Kidney (tissue), 14 donors: ENCODE results near the gene ITPKB. TPM values are rescaled to one million over a fixed set of nuclear protein-coding genes. Genes with fewer than 3 reads are reported as not detected.

Experiments
- DNase-seq, 5 donors: peaks; one replicate each; pipeline ENCODE4 v3.0.0-alpha.2; 2013 to 2020
- FAIRE-seq: peaks from 2 replicates; lab custom pipeline; 2012; peaks lifted over from hg19 to GRCh38; lab: Jason Lieb, UNC
- H3K27ac ChIP-seq, 2 donors: one replicate each; pipeline ENCODE4 v1.7.0; 2013; ENCODE audit warnings: low read depth in 2 of 2, low read length in 2 of 2, inconsistent platforms in 1 of 2
- H3K27me3 ChIP-seq: one replicate; pipeline ENCODE4 v1.7.1; 2013; ENCODE audit warnings: low read length, inconsistent platforms; ENCODE audit not compliant: control insufficient read depth, insufficient read depth
- H3K36me3 ChIP-seq, 3 donors: one replicate each; pipeline versions ENCODE4 v1.7.0 to v1.7.1; 2013; ENCODE audit warnings: low read length in 3 of 3, control low read depth in 1 of 3, inconsistent platforms in 1 of 3; ENCODE audit not compliant: insufficient read depth in 3 of 3, control insufficient read depth in 2 of 3
- H3K4me1 ChIP-seq, 3 donors: one replicate each; pipeline versions ENCODE4 v1.7.0 to v1.7.1; 2013; ENCODE audit warnings: low read length in 3 of 3, inconsistent platforms in 1 of 3, low read depth in 1 of 3; ENCODE audit not compliant: control insufficient read depth in 2 of 3, insufficient read depth in 2 of 3
- H3K4me3 ChIP-seq, 3 donors: one replicate each; pipeline versions ENCODE4 v1.7.0 to v1.8.1; 2013; ENCODE audit warnings: low read length in 3 of 3, control low read depth in 1 of 3, inconsistent platforms in 1 of 3
- H3K9ac ChIP-seq, 3 donors: one replicate each; pipeline versions ENCODE4 v1.7.0 to v1.7.1; 2013; ENCODE audit warnings: low read length in 3 of 3, control low read depth in 1 of 3, inconsistent platforms in 1 of 3
- H3K9me3 ChIP-seq, 3 donors: one replicate each; pipeline versions ENCODE4 v1.7.0 to v1.7.1; 2013; ENCODE audit warnings: low read length in 3 of 3, control low read depth in 1 of 3, inconsistent platforms in 1 of 3; ENCODE audit not compliant: control insufficient read depth in 2 of 3, insufficient read depth in 1 of 3
- CTCF ChIP-seq: IDR thresholded peaks from 3 replicates; pipeline ENCODE4 v1.5.1; 2012; ENCODE audit warnings: mild to moderate bottlenecking, moderate library complexity, borderline replicate concordance; ENCODE audit not compliant: insufficient read depth; ENCODE audit errors: extremely low read depth
- intact Hi-C: fragments of 100-400 bp; cut with DNase I; formaldehyde crosslinking; loops from one replicate; pipeline ENCODE4 v1.11.1; 2022
- polyA plus RNA-seq: library from polyadenylated mRNA; stranded (reverse); fragments of 350-450 nt; fragmentation: Illumina TruSeq; extraction: RNeasy Lipid Tissue Mini Kit (QIAGEN cat#74804); gene quantifications from one replicate; pipeline ENCODE4 v1.2.3, GENCODE V29; 2014; ENCODE audit warnings: low read depth, low replicate concordance; ENCODE audit not compliant: insufficient read depth
- total RNA-seq: library from RNA; stranded (reverse); fragmentation: NEBNext Ultra II Directional; extraction: Animal tissue kit (Norgen Biotek cat#: 25700); gene quantifications from one replicate; pipeline ENCODE4 v1.2.1, GENCODE V29; 2021
- donor health status: control.
- donor health status: control.
- donor health status: control.
- donor health status: control.
- donor health status: control.
- donor health status: DM: yes; HTN: yes; CAD: no.
- donor health status: Normal renal cell carcinoma (clear cell type).

Gene ITPKB
- total and polyA plus RNA-seq, 2 donors from 2014 or later, result 20.2 to 39.3 TPM

GRCh38 chr1:226710501-226710900 lies 28.6 kb downstream of the ITPKB start:
- Histone ChIP-seq H3K27me3 (no peaks in the 10 kb centered on the region), H3K4me1 (peaks cover 0 to 15% (median 4%) of the 10 kb centered on the region in 3 donors), H3K9me3 (no peaks in the 10 kb centered on the region), H3K36me3 (peaks cover 0 to 4% (median 0%) of the 10 kb centered on the region in 3 donors), H3K4me3 (no peak overlapping the region), H3K27ac (peak overlapping the region in 1 of 2 donors; percentile 14), H3K9ac (no peak overlapping the region)
- no peak for TF ChIP-seq CTCF
- intact Hi-C loops, result no loop called here
- DNase-seq (no peak), FAIRE-seq (no peak)

- Histone ChIP-seq H3K36me3 (peaks cover 0 to 4% (median 0%) of the 10 kb centered on the region in 3 donors), H3K27me3 (no peaks in the 10 kb centered on the region), H3K9me3 (no peaks in the 10 kb centered on the region), H3K27ac (no peak overlapping the region), H3K4me3 (no peak overlapping the region), H3K9ac (no peak overlapping the region), H3K4me1 (peaks cover 0 to 15% (median 4%) of the 10 kb centered on the region in 3 donors)
- intact Hi-C loops, result no loop called here
- DNase-seq (no peak), FAIRE-seq (no peak)
- TF ChIP-seq CTCF, result no peak
Measured at GRCh38 chr1:226709953-226710352, 29.1 kb downstream of the ITPKB start.

DNA sequence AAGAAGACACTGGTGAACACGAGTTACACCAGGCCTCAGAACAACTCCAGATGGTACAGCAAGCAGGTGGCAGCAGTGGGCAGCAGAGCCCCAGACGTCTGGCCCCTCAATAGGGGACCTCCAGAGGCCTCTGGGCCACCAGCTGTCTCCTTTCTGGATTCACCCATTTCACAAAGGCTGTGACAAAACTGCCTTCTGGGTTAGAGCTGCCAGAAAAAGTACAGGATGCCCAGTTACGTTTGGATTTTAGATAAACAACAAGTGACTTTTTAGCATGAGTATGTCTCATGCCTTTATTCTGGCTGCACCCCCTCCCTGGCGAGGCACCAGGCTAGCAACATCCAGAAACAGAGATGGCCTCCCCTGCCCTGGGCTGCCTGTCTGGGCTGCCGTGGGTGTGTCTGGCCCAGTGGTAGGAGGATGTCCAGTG lies 30.1 kb downstream of the ITPKB start:
- Histone ChIP-seq H3K27me3 (no peaks in the 10 kb centered on the region), H3K9me3 (no peaks in the 10 kb centered on the region), H3K36me3 (peaks cover 0 to 4% (median 0%) of the 10 kb centered on the region in 3 donors), H3K4me3 (no peak overlapping the region), H3K4me1 (peaks cover 0 to 15% (median 4%) of the 10 kb centered on the region in 3 donors), H3K27ac (no peak overlapping the region), H3K9ac (no peak overlapping the region)
- FAIRE-seq (no peak), DNase-seq (no peak)
- intact Hi-C loops, result no loop called here
- TF ChIP-seq CTCF, result no peak

DNA sequence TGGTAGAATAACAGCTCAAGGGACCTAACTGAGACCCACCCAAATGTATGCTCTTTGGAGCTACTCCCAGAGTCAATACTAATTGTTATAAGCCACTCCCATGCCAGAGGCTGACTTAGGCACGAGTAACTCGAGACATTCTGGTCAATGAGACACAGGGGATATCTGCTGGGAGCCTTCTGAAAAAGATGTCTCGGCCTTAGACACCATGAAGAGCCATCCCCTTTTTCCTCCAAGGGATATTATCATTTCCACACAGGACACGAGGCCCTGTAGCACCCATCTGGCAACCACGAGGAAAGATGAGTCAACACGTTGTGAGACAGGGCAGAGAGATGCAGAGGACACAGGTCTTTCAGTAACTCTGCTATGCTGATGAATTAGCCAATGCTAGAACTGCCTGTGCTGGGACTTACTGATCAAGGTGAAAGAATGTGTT lies 30.7 kb downstream of the ITPKB start:
- DNase-seq, result no peak
- Histone ChIP-seq H3K27me3 (no peaks in the 10 kb centered on the region), H3K4me1 (peaks cover 0 to 18% (median 4%) of the 10 kb centered on the region in 3 donors), H3K9me3 (no peaks in the 10 kb centered on the region), H3K27ac (no peak overlapping the region), H3K4me3 (no peak overlapping the region), H3K9ac (no peak overlapping the region), H3K36me3 (peaks cover 0 to 4% (median 0%) of the 10 kb centered on the region in 3 donors)
- TF ChIP-seq CTCF, result no peak
- intact Hi-C loops, result no loop called here
- FAIRE-seq, result no peak
